Measurements from ENCODE around the gene TMOD3.

TMOD3 gene

GRCh38 chr15:51866751-51867150 is 37.3 kb downstream of the TMOD3 start:
- TF ChIP-seq CTCF (conservative IDR thresholded peaks at IDR 0.05): no peak
- no peak overlapping the region for H3K27ac ChIP-seq

GRCh38 chr15:51869060-51869421 is 39.6 kb downstream of the TMOD3 start:
- peak overlapping the region; percentile 4 for H3K27ac ChIP-seq

GRCh38 chr15:51870774-51871173 is 41.3 kb downstream of the TMOD3 start:
- no peak for TF ChIP-seq CTCF (conservative IDR thresholded peaks at IDR 0.05)
- no peak overlapping the region for H3K27ac ChIP-seq

More at GRCh38 chr15:51869060-51869421, 39.6 kb downstream of the TMOD3 start:
- TF ChIP-seq CTCF (conservative IDR thresholded peaks at IDR 0.05): no peak

GRCh38 chr15:51874751-51875644 is 45.5 kb downstream of the TMOD3 start:
- H3K27ac ChIP-seq: no peak overlapping the region

GRCh38 chr15:51876169-51876568 is 46.7 kb downstream of the TMOD3 start:
- no peak overlapping the region for H3K27ac ChIP-seq

More at GRCh38 chr15:51874751-51875644, 45.5 kb downstream of the TMOD3 start:
- TF ChIP-seq CTCF (conservative IDR thresholded peaks at IDR 0.05): no peak

GRCh38 chr15:51878446-51879386 is 49.3 kb downstream of the TMOD3 start:
- peak overlapping the region; percentile 83 for H3K27ac ChIP-seq
- TF ChIP-seq CTCF (conservative IDR thresholded peaks at IDR 0.05): no peak

More at GRCh38 chr15:51876169-51876568, 46.7 kb downstream of the TMOD3 start:
- TF ChIP-seq CTCF (conservative IDR thresholded peaks at IDR 0.05): no peak

- no peak for TF ChIP-seq CTCF (conservative IDR thresholded peaks at IDR 0.05)
- peak overlapping the region; percentile 83 for H3K27ac ChIP-seq
Measured at GRCh38 chr15:51879555-51879954, 50.1 kb downstream of the TMOD3 start.

Measured in VCaP (cell line).